GM23338 (cell line): ENCODE data around the gene S100P. TPM values are rescaled to one million over a fixed set of nuclear protein-coding genes. Genes with fewer than 3 reads are reported as not detected.

Source experiments
- ATAC-seq: fragments of 200-7000 bp; cut with Tn5 transposase; 3 replicates; pipeline ENCODE4 v1.9.1; 2020
- DNase-seq: peaks from one replicate; pipeline ENCODE4 v3.0.0-alpha.2; 2015; ENCODE audit warnings: low spot score
- H2AFZ ChIP-seq: fragments of 200-600 bp; sonication (generic); 2 replicates; pipeline ENCODE4 v1.8.0; 2016; ENCODE audit warnings: antibody characterized with exemption, mild to moderate bottlenecking, moderate library complexity
- H3F3A ChIP-seq: fragments of 200-600 bp; sonication (generic); replicated peaks from 2 replicates; pipeline ENCODE4 v1.8.0; 2017; ENCODE audit warnings: antibody characterized with exemption, mixed run types, low read depth
- H3K27ac ChIP-seq: fragments of 200-600 bp; sonication (generic); 2 replicates; pipeline ENCODE4 v1.6.1; 2016; ENCODE audit warnings: low read depth
- H3K27me3 ChIP-seq: fragments of 200-600 bp; sonication (generic); 2 replicates; pipeline ENCODE4 v1.8.0; 2016; ENCODE audit warnings: mild to moderate bottlenecking, mixed run types, moderate library complexity; ENCODE audit not compliant: insufficient read depth
- H3K36me3 ChIP-seq: fragments of 200-600 bp; sonication (generic); 2 replicates; pipeline ENCODE4 v1.8.0; 2016; ENCODE audit warnings: mild to moderate bottlenecking; ENCODE audit not compliant: insufficient read depth
- H3K4me1 ChIP-seq: fragments of 200-600 bp; sonication (generic); 2 replicates; pipeline ENCODE4 v1.8.0; 2016; ENCODE audit warnings: mild to moderate bottlenecking, moderate library complexity; ENCODE audit not compliant: insufficient read depth
- H3K4me2 ChIP-seq: fragments of 200-600 bp; sonication (generic); 2 replicates; pipeline ENCODE4 v1.7.1; 2017; ENCODE audit warnings: mixed run types
- H3K4me3 ChIP-seq: fragments of 200-600 bp; sonication (generic); 2 replicates; pipeline ENCODE4 v1.6.1; 2016; ENCODE audit warnings: mixed run types
- H3K79me2 ChIP-seq: fragments of 200-600 bp; sonication (generic); replicated peaks from 2 replicates; pipeline ENCODE4 v1.8.0; 2017; ENCODE audit warnings: mild to moderate bottlenecking; ENCODE audit not compliant: insufficient read depth
- H3K9me2 ChIP-seq: fragments of 200-600 bp; sonication (generic); 2 replicates; pipeline ENCODE4 v1.8.0; 2017; ENCODE audit not compliant: insufficient read depth
- H4K20me1 ChIP-seq: fragments of 200-600 bp; sonication (generic); replicated peaks from 2 replicates; pipeline ENCODE4 v1.8.0; 2017; ENCODE audit warnings: mild to moderate bottlenecking; ENCODE audit not compliant: insufficient read depth
- H3K27ac Mint-ChIP-seq: 2 replicates; pipeline ENCODE4 v1.8.0; 2020; ENCODE audit warnings: inconsistent platforms, mild to moderate bottlenecking, moderate library complexity, mixed read lengths
- H3K27me3 Mint-ChIP-seq: 3 replicates; pipeline ENCODE4 v1.8.0; 2022; ENCODE audit warnings: low read depth, mild to moderate bottlenecking, moderate library complexity, mixed read lengths, inconsistent platforms; ENCODE audit not compliant: insufficient read depth, poor library complexity
- H3K36me3 Mint-ChIP-seq: 3 replicates; pipeline ENCODE4 v1.8.0; 2021; ENCODE audit warnings: low read depth, mild to moderate bottlenecking, inconsistent platforms, moderate library complexity, mixed read lengths
- H3K4me1 Mint-ChIP-seq: 3 replicates; pipeline ENCODE4 v1.8.0; 2020; ENCODE audit warnings: mild to moderate bottlenecking, inconsistent platforms, mixed read lengths
- H3K4me3 Mint-ChIP-seq: 3 replicates; pipeline ENCODE4 v1.8.0; 2021; ENCODE audit warnings: moderate library complexity, mild to moderate bottlenecking, inconsistent platforms, mixed read lengths
- H3K9me3 Mint-ChIP-seq: 3 replicates; pipeline ENCODE4 v1.8.0; 2020; ENCODE audit warnings: moderate library complexity, mild to moderate bottlenecking, inconsistent platforms, mixed read lengths
- CREB1 ChIP-seq: fragments of 250-450 bp; sonication (Bioruptor Pico); IDR thresholded peaks from 2 replicates; pipeline ENCODE4 v1.5.0; 2020; ENCODE audit warnings: low read depth, mild to moderate bottlenecking, moderate library complexity
- EZH2phosphoT487 ChIP-seq: fragments of 200-600 bp; sonication (generic); IDR thresholded peaks from one replicate; pipeline ENCODE4 v1.8.1; 2018; ENCODE audit warnings: antibody characterized with exemption; ENCODE audit not compliant: unreplicated experiment
- ZNF331 ChIP-seq: fragments of 250-450 bp; sonication (Bioruptor Pico); IDR thresholded peaks from 2 replicates; pipeline ENCODE4 v1.5.0; 2020; ENCODE audit warnings: low read depth, mild to moderate bottlenecking, moderate library complexity
- polyA plus RNA-seq: library from polyadenylated mRNA; unstranded; fragments of >200 nt; fragmentation: Nextera tagmentation; extraction: Ambion mirVana; gene quantifications from 2 replicates; pipeline ENCODE4 v1.2.1, GENCODE V29; 2016
- total RNA-seq: library from RNA; depleted of rRNA; stranded (reverse); fragments of >200 nt; shearing (Covaris generic); gene quantifications from 2 replicates; pipeline ENCODE4 v1.2.3, GENCODE V29; 2014
- TF ChIP-seq, protein P1 (sequence below): fragments of 250-450 bp; sonication (Bioruptor Pico); IDR thresholded peaks from 2 replicates; pipeline ENCODE4 v1.5.0; 2020; ENCODE audit warnings: mild to moderate bottlenecking, moderate library complexity
- TF ChIP-seq, protein P2 (sequence below): IDR thresholded peaks from one replicate; pipeline ENCODE4 v1.6.1; 2018; ENCODE audit warnings: antibody characterized with exemption; ENCODE audit not compliant: unreplicated experiment

Gene S100P
- total and polyA plus RNA-seq, 2 experiments from 2014 or later = 0.32 TPM; not detected in 1

DNA sequence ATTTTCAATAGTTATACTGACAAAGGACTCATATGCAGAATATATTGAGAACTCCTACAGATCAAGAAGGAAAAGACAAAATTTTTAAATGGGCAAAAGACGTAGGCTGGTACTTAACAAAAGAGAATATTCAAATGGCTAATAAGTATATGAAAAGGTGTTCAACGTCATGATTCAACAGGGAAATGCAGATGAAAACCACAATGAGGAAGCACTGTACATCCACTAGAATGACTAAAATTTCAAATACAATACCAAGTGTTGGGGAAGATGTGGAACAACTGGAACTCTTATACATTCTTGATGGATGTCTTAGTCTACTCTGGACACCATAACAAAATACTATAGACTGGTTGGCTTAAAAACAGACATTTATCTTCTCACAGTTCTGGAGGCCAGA lies 17.3 kb downstream of the S100P start (continued):
- TF ChIP-seq, protein P1, sequence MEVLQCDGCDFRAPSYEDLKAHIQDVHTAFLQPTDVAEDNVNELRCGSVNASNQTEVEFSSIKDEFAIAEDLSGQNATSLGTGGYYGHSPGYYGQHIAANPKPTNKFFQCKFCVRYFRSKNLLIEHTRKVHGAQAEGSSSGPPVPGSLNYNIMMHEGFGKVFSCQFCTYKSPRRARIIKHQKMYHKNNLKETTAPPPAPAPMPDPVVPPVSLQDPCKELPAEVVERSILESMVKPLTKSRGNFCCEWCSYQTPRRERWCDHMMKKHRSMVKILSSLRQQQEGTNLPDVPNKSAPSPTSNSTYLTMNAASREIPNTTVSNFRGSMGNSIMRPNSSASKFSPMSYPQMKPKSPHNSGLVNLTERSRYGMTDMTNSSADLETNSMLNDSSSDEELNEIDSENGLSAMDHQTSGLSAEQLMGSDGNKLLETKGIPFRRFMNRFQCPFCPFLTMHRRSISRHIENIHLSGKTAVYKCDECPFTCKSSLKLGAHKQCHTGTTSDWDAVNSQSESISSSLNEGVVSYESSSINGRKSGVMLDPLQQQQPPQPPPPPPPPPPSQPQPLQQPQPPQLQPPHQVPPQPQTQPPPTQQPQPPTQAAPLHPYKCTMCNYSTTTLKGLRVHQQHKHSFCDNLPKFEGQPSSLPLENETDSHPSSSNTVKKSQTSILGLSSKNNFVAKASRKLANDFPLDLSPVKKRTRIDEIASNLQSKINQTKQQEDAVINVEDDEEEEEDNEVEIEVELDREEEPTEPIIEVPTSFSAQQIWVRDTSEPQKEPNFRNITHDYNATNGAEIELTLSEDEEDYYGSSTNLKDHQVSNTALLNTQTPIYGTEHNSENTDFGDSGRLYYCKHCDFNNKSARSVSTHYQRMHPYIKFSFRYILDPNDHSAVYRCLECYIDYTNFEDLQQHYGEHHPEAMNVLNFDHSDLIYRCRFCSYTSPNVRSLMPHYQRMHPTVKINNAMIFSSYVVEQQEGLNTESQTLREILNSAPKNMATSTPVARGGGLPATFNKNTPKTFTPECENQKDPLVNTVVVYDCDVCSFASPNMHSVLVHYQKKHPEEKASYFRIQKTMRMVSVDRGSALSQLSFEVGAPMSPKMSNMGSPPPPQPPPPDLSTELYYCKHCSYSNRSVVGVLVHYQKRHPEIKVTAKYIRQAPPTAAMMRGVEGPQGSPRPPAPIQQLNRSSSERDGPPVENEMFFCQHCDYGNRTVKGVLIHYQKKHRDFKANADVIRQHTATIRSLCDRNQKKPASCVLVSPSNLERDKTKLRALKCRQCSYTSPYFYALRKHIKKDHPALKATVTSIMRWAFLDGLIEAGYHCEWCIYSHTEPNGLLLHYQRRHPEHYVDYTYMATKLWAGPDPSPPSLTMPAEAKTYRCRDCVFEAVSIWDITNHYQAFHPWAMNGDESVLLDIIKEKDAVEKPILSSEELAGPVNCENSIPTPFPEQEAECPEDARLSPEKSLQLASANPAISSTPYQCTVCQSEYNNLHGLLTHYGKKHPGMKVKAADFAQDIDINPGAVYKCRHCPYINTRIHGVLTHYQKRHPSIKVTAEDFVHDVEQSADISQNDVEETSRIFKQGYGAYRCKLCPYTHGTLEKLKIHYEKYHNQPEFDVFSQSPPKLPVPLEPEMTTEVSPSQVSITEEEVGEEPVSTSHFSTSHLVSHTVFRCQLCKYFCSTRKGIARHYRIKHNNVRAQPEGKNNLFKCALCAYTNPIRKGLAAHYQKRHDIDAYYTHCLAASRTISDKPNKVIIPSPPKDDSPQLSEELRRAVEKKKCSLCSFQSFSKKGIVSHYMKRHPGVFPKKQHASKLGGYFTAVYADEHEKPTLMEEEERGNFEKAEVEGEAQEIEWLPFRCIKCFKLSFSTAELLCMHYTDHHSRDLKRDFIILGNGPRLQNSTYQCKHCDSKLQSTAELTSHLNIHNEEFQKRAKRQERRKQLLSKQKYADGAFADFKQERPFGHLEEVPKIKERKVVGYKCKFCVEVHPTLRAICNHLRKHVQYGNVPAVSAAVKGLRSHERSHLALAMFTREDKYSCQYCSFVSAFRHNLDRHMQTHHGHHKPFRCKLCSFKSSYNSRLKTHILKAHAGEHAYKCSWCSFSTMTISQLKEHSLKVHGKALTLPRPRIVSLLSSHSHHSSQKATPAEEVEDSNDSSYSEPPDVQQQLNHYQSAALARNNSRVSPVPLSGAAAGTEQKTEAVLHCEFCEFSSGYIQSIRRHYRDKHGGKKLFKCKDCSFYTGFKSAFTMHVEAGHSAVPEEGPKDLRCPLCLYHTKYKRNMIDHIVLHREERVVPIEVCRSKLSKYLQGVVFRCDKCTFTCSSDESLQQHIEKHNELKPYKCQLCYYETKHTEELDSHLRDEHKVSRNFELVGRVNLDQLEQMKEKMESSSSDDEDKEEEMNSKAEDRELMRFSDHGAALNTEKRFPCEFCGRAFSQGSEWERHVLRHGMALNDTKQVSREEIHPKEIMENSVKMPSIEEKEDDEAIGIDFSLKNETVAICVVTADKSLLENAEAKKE (CRISPR knock-in tag) = no peak
- TF ChIP-seq, protein P2, sequence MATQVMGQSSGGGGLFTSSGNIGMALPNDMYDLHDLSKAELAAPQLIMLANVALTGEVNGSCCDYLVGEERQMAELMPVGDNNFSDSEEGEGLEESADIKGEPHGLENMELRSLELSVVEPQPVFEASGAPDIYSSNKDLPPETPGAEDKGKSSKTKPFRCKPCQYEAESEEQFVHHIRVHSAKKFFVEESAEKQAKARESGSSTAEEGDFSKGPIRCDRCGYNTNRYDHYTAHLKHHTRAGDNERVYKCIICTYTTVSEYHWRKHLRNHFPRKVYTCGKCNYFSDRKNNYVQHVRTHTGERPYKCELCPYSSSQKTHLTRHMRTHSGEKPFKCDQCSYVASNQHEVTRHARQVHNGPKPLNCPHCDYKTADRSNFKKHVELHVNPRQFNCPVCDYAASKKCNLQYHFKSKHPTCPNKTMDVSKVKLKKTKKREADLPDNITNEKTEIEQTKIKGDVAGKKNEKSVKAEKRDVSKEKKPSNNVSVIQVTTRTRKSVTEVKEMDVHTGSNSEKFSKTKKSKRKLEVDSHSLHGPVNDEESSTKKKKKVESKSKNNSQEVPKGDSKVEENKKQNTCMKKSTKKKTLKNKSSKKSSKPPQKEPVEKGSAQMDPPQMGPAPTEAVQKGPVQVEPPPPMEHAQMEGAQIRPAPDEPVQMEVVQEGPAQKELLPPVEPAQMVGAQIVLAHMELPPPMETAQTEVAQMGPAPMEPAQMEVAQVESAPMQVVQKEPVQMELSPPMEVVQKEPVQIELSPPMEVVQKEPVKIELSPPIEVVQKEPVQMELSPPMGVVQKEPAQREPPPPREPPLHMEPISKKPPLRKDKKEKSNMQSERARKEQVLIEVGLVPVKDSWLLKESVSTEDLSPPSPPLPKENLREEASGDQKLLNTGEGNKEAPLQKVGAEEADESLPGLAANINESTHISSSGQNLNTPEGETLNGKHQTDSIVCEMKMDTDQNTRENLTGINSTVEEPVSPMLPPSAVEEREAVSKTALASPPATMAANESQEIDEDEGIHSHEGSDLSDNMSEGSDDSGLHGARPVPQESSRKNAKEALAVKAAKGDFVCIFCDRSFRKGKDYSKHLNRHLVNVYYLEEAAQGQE = no peak

DNA sequence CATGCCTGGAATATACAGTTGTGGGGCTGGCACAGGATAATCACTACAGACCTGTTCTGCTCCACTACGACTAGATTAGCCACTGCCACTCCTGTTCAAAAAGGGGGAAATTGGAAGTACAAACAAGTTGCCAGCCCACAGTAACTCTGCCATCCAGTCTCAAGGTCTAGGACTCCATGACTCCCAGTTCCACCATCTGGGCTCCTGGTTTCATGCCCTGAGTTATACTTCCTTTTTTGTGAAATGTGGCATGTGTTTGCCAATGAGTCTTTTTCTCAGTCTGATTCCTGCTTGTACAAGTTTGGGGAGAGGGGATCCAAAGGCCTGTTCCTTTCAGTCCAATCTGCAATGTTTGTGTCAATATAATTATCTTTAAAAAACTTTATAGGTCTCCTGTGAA lies 21.3 kb downstream of the S100P start:
- H3K4me3 Mint-ChIP-seq = 0 out of 3 replicates have a peak overlapping the region, but pooled peaks have one; percentile 38
- H3K79me2 ChIP-seq = peaks cover 23% of the 10 kb centered on the region
- TF ChIP-seq CREB1 (CRISPR knock-in tag) = no peak
- TF ChIP-seq, protein P1 (CRISPR knock-in tag) = no peak
- no peak for TF ChIP-seq EZH2phosphoT487
- TF ChIP-seq ZNF331 (CRISPR knock-in tag) = no peak

More for the DNA sequence above, 21.3 kb downstream of the S100P start:
- no peaks in the 10 kb centered on the region; the same call in 1 of the 2 replicates for H3K27me3 ChIP-seq
- H3K9me3 Mint-ChIP-seq = peaks cover 3% of the 10 kb centered on the region; the same call in 1 of the 3 replicates
- no peaks in the 10 kb centered on the region for H3K36me3 ChIP-seq
- no peaks in the 10 kb centered on the region for H3F3A ChIP-seq
- DNase-seq (no peak), ATAC-seq (no peak)
- peak overlapping the region; percentile 78; the same call in 1 of the 2 replicates for H2AFZ ChIP-seq
- H3K4me1 ChIP-seq = peaks cover 17% of the 10 kb centered on the region; the same call in 1 of the 2 replicates
- H3K4me1 Mint-ChIP-seq = peaks cover 12% of the 10 kb centered on the region
- no peak overlapping the region for H3K4me3 ChIP-seq
- no peaks in the 10 kb centered on the region for H3K9me2 ChIP-seq
- no peak overlapping the region for H3K27ac ChIP-seq
- H3K27ac Mint-ChIP-seq = no peak overlapping the region
- H3K27me3 Mint-ChIP-seq = peaks cover 5% of the 10 kb centered on the region
- no peak overlapping the region for H3K4me2 ChIP-seq
- no peaks in the 10 kb centered on the region; the same call in 1 of the 2 replicates for H4K20me1 ChIP-seq
- peaks cover 3% of the 10 kb centered on the region; the same call in 2 of the 3 replicates for H3K36me3 Mint-ChIP-seq
